GM13976 (cell line): ENCODE data around the gene RNF41.

ENCODE experiments used
- DNase-seq: peaks from one replicate; pipeline ENCODE4 v3.0.0; 2012; ENCODE audit warnings: low spot score
- in situ Hi-C: fragments of 300-500 bp; cut with MboI; formaldehyde crosslinking; loops from one replicate; pipeline ENCODE4 v1.12.0; 2022; ENCODE audit warnings: low sequenced_read_pairs, mixed read lengths, inconsistent platforms; ENCODE audit not compliant: unreplicated experiment
- TF ChIP-seq, protein P1 (sequence below): IDR thresholded peaks from 2 replicates; pipeline ENCODE4 v1.5.1; 2012; ENCODE audit warnings: borderline replicate concordance, mild to moderate bottlenecking; ENCODE audit not compliant: insufficient read depth; ENCODE audit errors: extremely low read depth, missing control alignments, control extremely low read depth

Gene RNF41

DNA sequence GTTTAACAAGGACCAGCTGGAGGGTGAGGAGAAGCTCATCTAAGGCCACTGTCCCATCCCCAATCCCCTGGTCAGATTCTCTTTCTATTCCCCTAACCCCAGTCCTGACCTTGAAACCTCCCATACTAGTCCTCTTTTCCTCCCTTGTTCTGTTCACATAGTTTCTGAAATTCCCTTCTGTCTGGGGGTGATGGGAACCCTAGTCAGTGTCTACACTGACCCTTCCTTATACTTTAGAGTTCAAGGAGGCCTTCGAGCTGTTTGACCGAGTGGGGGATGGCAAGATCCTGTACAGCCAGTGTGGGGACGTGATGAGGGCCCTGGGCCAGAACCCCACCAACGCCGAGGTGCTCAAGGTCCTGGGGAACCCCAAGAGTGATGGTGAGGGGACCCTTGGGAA is 66.9 kb downstream of the RNF41 start:
- TF ChIP-seq, protein P1, sequence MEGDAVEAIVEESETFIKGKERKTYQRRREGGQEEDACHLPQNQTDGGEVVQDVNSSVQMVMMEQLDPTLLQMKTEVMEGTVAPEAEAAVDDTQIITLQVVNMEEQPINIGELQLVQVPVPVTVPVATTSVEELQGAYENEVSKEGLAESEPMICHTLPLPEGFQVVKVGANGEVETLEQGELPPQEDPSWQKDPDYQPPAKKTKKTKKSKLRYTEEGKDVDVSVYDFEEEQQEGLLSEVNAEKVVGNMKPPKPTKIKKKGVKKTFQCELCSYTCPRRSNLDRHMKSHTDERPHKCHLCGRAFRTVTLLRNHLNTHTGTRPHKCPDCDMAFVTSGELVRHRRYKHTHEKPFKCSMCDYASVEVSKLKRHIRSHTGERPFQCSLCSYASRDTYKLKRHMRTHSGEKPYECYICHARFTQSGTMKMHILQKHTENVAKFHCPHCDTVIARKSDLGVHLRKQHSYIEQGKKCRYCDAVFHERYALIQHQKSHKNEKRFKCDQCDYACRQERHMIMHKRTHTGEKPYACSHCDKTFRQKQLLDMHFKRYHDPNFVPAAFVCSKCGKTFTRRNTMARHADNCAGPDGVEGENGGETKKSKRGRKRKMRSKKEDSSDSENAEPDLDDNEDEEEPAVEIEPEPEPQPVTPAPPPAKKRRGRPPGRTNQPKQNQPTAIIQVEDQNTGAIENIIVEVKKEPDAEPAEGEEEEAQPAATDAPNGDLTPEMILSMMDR = no peak
- in situ Hi-C loops = no loop called here

DNA sequence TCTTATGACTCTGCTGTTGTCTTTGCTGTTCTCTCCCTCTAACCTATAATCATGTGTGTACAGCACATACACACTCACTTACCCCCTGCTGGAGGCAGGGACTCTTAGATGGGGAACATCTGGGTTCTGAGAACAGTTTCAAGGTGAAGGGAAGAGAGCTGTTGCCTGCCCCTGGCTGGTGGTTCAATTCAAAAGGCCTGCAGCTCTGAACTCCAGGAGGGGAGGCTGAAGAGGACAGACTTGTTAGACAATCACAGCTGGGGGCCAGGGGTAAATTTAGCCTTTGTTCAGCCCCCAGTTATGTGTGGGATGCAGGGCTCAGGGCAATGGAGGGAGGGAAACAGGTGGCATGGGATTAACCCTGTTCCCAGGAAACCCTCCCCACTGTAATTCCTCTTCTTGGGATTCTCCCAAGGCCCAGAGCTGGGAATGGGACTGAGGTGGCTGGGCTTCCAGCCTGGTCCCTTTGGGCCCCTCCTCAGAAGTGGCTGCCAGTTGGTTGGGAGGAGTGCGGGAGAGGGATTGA is 67.4 kb downstream of the RNF41 start:
- in situ Hi-C loops = no loop called here
- no peak for DNase-seq
- TF ChIP-seq, protein P1 = no peak

More for the DNA sequence above, 66.9 kb downstream of the RNF41 start:
- no peak for DNase-seq

DNA sequence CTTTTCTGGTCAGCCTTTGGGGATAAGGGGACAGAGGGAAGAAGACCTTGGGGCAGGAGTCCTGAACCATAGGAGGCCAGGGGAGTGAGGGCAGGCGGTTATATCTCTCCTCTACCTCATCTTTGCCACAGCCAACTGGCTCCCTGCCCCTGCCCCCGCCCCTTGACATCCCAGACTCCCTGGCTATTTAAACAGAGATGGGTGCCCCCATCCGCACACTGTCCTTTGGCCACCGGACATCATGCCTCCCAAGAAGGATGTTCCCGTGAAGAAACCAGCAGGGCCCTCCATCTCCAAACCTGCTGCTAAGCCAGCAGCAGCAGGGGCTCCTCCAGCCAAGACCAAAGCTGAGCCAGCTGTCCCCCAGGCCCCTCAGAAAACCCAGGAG is 68.0 kb downstream of the RNF41 start:
- TF ChIP-seq, protein P1 = no peak
- no peak for DNase-seq
- in situ Hi-C loops = no loop called here

DNA sequence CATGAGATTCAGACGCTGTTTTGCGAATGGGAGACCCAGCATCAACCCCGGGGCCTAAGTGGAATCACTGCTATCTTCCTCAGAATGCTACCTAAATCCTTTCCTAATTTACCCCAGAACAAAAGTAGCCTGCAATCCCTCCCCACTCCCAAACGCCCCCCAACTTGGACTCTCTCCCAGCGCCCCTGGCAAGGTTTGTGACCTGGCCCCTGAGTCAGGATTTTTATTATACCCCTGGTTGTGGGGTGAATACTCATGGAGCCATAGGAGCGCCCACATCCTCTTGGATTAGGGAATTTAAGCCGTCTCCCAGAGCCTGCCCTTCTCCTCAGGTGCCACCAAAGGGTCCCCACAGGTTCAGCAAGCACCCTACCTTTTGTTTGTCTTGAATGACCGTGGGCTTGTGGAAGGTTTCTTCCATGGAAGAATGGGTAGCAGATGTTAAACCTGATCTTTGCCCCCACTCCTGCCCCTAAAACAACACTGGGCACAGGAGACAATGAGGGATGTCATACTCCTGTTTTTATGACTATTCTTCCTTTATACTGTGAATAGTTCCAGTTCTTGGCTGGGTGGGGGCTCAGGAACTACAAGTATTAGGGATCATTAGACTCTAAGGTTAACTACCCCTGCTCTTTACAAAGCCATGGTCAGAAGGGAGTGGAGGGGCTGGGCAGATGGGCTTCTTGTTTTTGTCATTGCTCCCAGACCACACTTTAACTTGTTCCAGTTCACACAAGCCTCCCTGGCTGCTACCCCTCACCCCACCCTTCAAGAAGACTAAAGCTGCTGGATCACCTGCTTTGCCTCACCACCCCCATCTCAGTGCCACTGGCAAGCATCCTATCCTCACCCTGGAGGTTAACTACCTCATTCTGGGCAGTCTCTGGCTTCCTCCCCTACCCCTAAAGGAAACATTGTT is 68.7 kb downstream of the RNF41 start:
- no peak for DNase-seq
- in situ Hi-C loops = no loop called here
- TF ChIP-seq, protein P1 = no peak
